ENCODE measurements around the gene FZD1.
A peak's percentile ranks its signal among the peaks of the same experiment; 100 is the strongest.

Gene FZD1

GRCh38 chr7:91289633-91290254 lies 25.5 kb downstream of the FZD1 start:
- no peak overlapping the region for H3K27ac ChIP-seq (replicated peaks)
- no peak overlapping the region for H3K4me3 ChIP-seq (replicated peaks; ENCODE audit: insufficient read depth, low read length)
- no peak for DNase-seq (ENCODE audit: low read depth in 1 of 2, low spot score in 1 of 2)
- no peaks in the 10 kb centered on the region for H3K27me3 ChIP-seq (ENCODE audit: insufficient read depth, poor library complexity, severe bottlenecking)
- peak; percentile 54; the same call in 1 of the 2 replicates for TF ChIP-seq SPI1 (IDR thresholded peaks at IDR 0.05; ENCODE audit: borderline replicate concordance, low read depth)
- no peak for TF ChIP-seq CTCF (IDR thresholded peaks at IDR 0.05; ENCODE audit: insufficient read depth, low read length)

- H3K27me3 ChIP-seq (ENCODE audit: insufficient read depth, poor library complexity, severe bottlenecking): no peaks in the 10 kb centered on the region
- no peak overlapping the region for H3K4me3 ChIP-seq (replicated peaks; ENCODE audit: insufficient read depth, low read length)
- H3K27ac ChIP-seq (replicated peaks): no peak overlapping the region
- TF ChIP-seq GABPA (IDR thresholded peaks at IDR 0.05; ENCODE audit: low read depth) (no peak), CTCF (IDR thresholded peaks at IDR 0.05; ENCODE audit: insufficient read depth, low read length) (no peak), POLR2AphosphoS5 (IDR thresholded peaks at IDR 0.05; ENCODE audit: low read depth) (no peak), REST (IDR thresholded peaks at IDR 0.05; ENCODE audit: insufficient replicate concordance, low read depth) (no peak), SPI1 (IDR thresholded peaks at IDR 0.05; ENCODE audit: borderline replicate concordance, low read depth) (no peak)
- DNase-seq (ENCODE audit: low read depth in 1 of 2, low spot score in 1 of 2): no peak
Observed at GRCh38 chr7:91291302-91291701, 27.1 kb downstream of the FZD1 start.

- no peak for DNase-seq (ENCODE audit: low read depth in 1 of 2, low spot score in 1 of 2)
- H3K27me3 ChIP-seq (ENCODE audit: insufficient read depth, poor library complexity, severe bottlenecking): no peaks in the 10 kb centered on the region
- no peak for TF ChIP-seq REST (IDR thresholded peaks at IDR 0.05; ENCODE audit: insufficient replicate concordance, low read depth)
- TF ChIP-seq GABPA (IDR thresholded peaks at IDR 0.05; ENCODE audit: low read depth): no peak
- H3K4me3 ChIP-seq (replicated peaks; ENCODE audit: insufficient read depth, low read length): no peak overlapping the region
- no peak overlapping the region for H3K27ac ChIP-seq (replicated peaks)
Observed at GRCh38 chr7:91291902-91292301, 27.7 kb downstream of the FZD1 start.

- TF ChIP-seq SPI1 (IDR thresholded peaks at IDR 0.05; ENCODE audit: borderline replicate concordance, low read depth) (no peak), CTCF (IDR thresholded peaks at IDR 0.05; ENCODE audit: insufficient read depth, low read length) (no peak), GABPA (IDR thresholded peaks at IDR 0.05; ENCODE audit: low read depth) (no peak), REST (IDR thresholded peaks at IDR 0.05; ENCODE audit: insufficient replicate concordance, low read depth) (no peak), POLR2AphosphoS5 (IDR thresholded peaks at IDR 0.05; ENCODE audit: low read depth) (no peak)
- H3K27me3 ChIP-seq (ENCODE audit: insufficient read depth, poor library complexity, severe bottlenecking): no peaks in the 10 kb centered on the region
- DNase-seq (ENCODE audit: low read depth in 1 of 2, low spot score in 1 of 2): no peak
- H3K4me3 ChIP-seq (replicated peaks; ENCODE audit: insufficient read depth, low read length): no peak overlapping the region
- no peak overlapping the region for H3K27ac ChIP-seq (replicated peaks)
Observed at GRCh38 chr7:91292506-91292905, 28.3 kb downstream of the FZD1 start.

All from HL-60 (cell line).